Amniotic stem cell (primary cell): ENCODE data around the gene CERCAM.
"Not testable (repeated sequence)": the region's sequence is repeated elsewhere in the genome, so short reads cannot be mapped to it uniquely, and the experiment has no call there.

ENCODE experiments used
- DNase-seq: peaks from one replicate; lab custom pipeline; 2025; lab: John Stamatoyannopoulos, UW

CERCAM gene

DNA sequence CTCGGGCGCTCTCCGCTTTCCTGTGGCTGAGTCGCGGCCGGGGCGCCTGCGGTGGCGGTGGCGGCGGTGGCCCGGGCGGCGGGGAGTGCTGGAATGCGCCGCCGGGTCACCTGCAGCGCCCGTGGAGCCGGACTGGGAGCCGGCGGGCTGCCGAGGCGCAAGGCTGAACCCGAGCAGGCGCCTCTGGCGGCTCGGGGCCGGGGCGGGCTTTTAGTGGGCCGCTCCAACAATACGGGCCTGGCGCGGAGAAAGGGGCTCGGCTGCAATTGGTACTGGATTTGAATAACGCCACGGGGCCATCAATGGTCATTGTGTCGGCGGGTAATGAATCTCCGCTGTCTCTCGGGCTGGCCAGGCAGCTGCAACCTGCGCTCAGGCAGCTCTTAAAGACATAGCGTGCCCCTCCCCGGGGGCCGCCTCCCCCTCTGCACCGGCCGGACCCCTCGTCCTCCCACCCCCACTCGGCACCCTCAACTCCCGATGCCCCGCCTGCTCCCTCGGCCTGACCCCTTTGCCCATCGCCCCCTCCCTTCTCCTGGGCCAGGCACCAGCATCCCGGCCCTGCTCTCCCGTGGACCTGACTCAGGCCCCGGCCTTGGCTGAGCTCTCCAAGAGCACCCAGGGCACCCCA is 27.4 kb upstream of the CERCAM start:
- DNase-seq = no peak

DNA sequence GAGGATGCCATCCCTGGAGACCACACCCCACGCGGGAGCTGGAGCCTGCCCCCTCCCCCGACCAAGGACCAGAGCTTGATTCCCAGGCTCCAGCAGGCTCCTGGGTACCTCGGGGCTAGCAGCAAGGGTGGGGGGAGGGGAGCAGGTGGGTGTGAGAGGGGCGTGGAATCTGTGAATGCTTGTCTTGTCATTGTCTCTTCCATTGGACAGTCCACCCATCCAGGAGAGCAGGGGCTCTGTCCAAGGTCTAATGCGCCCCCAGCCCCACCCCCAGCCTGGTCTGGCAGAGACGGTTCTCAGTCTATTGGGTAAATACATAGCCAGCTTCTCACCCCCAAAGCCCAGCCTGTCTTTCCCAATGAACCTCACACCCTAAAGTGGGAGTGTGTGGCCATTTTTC is 26.7 kb upstream of the CERCAM start:
- DNase-seq = no peak

DNA sequence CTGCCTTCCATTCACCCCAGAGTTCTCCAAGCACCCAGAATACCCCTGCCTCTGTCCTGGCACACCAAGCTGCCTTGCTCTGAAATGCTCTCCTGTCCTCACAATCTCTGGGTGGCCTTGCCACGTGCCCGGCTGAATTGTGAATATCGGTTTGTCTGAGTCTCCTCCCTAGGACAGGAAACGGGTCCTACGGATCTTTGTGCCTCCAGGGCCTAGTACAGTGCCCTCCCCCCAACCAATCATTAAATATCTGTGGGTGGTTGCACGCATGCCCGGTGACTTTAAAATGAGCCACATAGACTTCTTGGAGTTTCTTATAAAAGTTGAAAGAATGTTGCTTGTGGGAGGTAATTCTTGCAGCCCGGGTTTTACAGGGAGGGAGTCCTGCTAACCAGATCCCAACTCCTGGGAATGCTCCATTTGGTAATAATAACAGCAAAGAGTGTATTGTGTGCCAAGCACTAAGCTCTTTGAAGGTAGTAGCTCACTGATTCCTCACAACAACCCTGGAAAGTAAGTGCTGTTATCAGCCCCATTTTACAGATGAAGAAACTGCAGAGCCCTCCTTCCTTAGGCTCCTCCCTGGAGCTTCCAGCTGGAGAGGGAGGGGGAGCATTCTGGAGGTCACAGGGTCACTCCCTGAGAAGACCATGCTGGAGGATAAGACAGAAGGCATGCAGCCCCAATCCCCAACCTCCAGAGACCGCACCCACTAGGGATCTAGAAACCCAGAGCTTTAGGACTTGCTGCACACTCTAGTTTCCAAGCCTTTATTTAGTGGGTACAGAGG is 26.1 kb upstream of the CERCAM start:
- no peak for DNase-seq

DNA sequence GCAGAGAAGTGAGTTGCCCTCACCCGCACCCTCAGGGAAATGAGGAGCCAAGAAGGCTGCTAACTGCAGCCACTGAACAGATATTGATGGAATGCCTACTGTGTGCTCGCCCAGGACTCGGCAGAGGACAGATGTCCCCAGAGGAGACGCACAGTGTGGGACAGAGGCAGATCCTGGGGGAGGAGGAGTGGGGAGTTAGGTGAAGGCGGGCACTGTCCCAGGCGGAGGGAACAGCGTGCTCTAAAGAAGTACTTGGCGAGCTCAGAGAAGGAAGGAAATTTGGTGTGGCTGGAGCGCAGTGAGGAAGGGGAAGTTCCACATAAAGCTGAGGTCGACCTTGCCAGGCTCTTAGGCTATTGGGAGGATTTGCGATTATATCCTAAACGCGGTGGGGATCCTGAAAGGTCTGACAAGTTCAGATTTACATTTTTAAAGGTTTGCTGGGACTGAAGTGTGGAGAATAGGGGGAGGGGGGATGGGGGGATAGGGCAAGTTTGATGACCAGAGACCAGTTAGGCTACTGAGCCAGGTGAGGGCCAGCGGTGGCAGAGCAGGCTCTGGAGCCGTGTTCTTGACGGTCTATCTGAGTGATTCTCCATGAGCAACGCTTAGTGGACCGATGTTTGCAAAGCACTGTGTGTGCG is 23.6 kb upstream of the CERCAM start:
- DNase-seq = no peak

DNA sequence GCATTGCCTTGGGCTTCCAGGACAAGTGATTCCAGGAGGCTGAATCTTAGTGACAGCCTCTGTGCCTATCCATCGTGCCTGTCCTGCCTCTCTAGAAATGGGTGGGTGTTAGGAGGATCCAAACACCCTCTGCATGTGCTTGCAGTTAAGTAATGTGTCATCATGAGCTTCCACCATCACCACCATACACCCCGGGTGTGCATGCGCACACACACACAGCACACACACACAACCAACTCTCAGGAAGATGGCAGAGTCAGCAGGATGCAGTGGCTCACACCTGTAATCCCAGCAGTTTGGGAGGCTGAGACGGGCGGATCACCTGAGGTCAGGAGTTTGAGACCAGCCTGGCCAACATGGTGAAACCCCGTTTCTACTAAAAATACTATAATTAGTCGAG is 22.8 kb upstream of the CERCAM start:
- DNase-seq = no peak

DNA sequence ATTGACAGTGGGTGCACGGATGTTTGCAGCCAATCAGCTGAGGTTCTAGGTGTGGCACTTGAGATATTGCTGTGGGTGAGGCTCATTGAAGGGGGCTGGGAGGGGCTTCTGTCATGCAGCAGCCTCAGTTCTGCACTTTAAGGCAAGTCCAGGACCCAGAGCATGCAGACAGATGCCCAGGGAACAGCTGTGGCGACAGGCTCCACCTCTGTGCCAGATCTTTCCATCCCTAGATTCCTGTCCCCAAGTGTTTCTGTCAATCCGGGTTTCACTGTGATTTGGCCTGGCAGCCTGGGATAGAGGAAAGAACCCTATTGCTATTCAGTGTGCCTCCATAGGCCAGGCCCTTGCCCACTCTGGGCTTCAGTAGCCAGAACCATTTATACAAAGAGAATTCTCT is 20.8 kb upstream of the CERCAM start:
- DNase-seq = no peak

DNA sequence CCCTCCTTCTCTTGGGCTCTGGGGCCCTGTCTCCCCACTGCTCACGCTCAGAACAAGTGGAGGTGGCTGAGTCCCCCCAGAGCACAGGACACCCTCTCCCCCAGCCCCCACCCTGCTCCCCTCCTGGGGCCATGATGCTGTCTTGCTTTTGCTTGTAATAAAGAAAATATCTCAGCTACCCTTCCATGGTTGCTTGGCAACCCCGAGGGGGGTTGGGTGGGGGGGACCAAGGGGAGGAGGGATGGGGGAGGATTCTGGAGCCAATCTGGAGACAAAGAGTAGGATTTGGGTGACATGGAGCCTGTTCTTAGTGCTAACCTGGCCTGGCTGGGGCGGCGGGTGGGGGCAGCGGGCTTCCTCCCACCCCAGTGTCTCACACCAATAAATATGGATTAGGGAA is 16.1 kb upstream of the CERCAM start:
- DNase-seq = no peak

DNA sequence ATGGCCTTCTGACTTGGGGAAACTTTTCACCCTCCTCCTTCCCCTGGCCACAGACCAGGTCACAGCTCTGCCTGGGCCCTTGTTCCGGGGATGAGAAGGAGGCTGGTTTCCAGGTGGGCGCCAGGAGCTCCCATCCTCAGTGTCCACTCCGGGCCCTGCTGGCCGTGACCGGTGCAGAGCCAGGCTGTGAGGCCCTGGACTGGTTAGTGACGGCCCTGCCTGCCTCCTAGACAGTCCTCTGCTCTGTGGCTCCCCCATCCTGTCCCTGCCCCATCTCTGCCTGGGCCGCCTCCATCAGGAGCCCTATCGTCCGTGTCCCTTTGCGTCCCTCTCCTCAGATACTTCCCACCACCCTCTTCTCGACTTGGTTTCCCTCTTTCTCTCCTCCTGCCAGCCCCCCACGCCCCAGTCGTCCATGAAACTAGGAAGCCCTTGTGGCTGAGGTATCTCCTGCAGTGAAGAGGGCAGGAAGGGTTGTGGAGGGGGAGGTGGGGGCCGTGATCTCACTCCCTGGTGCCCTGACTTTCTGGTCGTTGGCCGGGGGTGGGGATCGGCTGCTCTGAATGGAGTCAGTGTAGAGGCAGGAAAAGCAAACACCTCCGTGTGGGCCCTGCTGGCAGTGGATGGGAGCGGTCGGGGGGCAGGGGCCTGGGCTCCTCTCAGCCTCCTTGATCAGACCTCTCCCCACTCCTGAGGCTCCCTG is 15.4 kb upstream of the CERCAM start:
- no peak for DNase-seq

DNA sequence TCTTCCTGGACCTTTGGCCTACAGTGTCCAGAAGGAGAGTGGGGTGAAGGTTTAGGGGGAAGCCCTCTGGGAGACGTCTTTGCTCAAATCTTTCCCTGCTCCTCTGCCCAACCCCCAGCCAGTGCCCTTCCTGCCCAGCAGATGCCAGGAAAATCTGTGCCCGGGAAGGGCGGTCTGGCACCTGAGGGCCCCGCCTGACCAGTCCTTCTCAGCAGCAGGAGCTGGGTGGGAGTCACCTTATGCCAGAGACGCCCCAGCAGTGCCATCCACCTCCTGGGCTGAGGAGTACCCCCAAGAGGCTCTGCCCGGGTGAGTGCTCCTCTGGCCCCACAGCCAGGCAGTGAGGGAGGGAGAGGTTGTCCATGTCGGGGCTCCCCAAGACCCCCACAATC is 14.9 kb upstream of the CERCAM start:
- no peak for DNase-seq

DNA sequence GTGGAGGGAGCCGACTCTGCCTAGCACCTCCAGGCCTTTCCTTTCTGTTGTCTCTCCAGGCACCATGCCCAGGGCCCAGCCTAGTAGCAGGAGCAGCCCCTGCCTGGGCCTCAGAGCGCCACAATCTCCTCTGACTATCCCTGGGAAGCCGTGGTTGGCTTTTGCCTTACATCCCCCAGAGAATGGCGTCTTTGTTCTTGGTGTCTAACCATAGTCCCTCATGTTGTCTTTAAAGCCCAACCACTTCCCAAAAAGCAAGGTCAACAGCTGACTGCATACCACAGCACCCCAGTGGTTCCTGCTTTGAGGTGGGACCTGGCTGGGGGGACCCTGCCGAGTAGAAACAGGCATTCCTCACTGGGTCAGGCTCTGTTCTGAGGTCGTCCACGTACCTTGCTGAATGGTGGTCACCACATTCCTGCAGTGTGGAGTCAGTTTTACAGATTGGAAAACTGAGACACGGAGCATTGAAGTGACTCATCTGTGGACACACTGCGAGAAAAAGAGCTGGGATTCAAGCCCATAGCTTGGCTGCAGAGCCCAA is 13.7 kb upstream of the CERCAM start:
- DNase-seq = no peak

DNA sequence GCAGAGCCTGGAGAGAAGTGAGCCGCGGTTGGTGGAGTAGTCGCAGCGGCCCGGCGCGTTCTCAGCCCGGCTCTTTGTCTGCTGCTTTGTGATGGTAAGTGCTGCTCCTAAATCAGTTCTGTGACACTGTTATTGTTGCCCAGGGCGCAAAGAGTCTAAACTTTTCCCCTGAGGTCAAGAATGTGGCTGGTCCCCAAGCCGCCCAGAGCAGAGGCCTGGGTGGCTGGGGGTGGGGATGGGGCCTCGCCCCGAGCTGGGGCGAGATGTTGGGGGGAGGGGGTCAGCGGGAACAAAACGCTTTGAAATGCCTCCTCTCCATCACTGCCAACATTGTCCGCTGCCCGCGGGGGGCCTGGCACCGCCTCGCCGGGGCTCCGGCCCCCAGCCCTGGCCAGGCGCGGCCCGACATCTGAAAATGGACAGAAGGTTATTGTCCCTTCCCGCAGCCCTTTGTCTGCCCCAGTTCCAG is 11.7 kb upstream of the CERCAM start:
- DNase-seq = no peak

DNA sequence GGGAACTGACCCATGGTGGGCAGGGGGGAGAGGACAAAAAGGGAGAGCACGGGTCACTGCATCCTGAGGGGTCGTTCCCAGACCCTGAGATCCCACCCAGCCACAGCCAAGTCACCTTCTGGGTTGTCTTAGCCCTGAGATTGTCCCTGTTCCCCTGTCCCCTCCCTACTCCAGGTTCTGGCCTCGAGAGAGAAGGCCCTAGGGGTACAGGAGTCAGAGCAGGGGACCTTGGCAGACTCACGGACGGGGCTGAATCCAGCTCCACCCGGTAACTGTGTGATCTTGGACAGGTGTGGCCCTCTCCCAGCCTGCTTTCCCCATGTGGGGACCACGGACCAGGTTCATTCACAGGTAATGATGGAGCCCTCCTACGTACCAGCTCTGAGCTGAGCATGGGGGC is 11.2 kb upstream of the CERCAM start:
- no peak for DNase-seq

DNA sequence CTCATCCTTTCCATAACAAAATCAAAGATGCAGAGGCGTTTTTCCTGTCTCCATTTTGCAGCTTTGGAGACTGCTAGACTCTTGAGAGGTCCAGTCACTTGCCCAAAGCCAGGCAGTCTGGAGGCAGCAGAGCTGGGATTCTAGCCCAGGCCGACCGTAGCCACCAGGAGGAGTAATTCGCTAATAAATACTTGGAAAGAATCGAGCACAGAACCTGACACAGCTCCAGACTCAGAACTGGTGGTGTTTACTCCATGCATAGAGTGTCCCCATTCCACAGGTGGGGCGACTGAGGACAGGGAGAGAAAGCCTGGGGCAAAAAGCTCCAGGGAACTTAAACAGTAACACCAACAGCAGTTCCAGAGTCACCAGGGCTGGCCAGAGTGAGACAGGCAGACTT is 10.7 kb upstream of the CERCAM start:
- no peak for DNase-seq

DNA sequence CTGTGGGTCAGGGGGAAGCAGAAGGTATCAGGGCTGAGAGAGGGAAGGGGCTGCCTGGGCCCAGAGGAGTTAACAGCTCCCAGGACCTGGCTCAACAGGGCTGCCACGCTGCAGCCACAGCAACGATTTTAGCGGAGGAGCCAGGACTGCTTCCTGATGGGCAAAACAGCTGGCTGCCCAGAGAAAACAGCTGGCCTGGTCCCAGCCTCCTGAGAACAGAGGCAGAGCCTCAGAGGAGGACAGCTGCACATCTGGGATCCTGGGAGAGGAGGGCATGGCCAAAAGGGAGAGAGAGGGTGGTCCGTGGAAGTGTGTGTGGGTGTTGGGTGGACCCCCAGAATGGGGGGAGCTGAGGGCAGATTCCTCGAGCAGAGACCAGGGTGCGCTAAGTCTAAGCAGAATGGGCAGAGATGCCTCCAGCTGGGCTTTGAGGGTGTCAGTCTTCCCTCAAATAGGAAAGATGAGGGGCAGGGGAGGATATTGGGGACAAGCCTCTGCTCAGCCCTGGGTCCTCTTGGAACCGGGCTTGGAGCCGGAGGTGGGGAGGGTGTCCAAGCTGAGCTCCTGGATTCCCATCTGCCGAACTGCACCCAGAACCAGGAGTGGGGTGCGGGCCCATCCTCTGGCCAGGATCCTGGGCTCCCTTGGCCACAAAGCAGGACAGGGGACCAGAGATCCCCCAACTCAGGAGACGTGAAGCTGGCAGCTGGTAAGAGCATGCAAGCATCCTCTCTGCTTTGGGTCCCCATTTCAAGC is 9.1 kb upstream of the CERCAM start:
- DNase-seq = no peak

DNA sequence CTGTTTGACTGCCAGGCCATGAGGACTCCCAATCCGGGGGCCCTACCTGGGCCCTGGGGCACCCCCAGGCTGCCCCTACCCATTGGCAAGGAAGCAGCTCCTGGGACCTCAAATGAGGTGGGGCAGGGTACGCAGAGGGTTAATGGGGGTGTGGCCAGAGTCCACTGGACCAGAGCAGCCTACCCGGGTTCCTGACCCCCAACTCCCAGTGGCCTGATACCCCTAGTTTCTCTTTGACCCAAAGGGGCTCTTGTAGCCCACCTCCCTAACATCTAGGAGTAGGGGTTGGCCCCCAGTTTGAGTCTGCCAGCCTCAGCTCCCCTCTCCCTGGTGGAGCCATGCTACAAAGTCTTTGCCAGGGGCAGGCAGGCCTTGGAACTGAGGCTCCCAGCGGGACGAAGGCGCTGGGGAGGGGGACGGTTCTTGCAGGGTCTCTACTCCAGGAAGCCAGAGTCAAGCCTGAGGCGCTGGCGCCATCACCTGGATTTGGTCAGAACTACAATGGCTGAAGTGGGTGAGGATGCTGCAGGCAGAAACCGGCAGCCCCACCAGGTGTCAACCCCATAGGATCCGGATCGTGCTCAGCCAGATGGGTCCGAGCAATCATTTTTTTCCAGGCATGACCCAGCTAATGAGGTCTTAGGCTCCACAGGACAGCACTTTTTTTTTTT is 8.4 kb upstream of the CERCAM start:
- DNase-seq = no peak

DNA sequence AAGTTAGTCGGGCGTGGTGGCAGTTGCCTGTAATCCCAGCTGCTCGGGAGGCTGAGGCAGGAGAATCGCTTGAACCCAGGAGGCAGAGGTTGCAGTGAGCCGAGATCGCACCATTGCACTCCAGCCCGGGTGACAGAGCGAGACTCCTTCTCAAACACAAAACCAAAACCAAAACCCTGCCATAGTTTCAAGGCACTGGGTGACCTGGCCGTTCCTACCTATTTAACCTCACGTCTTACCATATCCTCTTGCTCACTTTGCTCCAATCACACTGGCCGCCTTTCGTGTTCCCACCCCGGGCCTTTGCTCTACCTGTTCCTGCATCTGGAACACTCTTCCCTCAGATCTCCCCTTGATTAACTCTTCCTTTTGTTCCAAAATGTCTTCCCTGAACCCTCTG is 6.9 kb upstream of the CERCAM start:
- not testable (repeated sequence) for DNase-seq

DNA sequence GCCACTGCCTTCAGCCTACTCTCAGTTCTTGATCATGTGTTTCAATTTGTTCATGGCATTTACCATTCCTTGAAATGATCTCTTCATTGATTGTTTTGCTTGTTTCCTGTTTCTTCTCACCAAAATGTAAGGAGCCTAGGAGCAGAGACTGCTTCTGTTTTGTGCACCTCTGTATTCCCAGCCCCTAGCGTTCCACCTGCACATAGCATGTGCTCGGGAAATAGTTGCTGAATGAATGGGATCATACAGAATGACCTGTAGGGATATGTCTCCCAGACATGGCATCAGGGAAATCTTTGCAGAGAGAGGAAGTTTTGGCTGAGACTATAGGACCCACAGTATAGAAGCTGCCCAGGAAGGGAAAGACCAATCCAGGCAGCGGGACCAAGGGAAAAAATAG is 6.2 kb upstream of the CERCAM start:
- DNase-seq = no peak

DNA sequence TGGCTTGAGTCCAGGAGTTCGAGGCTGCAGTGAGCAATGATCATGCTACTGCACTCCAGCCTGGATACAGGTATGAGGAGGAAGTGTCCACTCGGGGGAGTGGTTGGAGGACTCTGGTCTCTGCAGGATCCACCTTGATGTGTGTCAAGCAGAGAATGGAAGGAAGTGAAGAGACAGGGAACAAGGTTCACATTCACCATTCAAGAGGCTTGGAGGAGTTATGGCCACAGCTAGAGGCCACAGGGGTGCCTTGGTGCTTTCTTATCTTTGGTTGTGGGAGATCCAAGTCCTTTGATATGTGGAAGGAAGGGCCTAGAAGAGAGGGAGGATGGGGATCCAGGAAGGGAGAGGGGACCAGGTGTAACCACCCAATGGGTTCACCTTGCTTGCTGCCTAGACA is 5.4 kb upstream of the CERCAM start:
- DNase-seq = no peak

DNA sequence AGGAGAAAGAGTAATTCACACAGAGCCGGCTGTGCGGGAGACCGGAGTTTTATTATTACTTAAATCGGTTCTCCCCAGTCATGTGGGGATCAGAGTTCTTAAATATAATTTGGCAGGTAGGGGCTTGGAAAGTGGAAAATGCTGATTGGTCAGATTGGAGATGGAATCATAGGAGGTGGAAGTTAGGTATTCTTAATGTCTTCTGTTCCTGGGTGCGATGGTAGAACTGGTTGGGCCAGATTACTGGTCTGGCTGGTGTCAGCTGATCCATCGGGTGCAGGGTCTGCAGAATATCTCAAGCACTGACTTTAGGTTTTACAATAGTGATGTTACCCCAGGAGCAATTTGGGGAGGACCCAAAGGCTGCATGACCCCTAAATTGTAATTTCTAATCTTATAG is 4.6 kb upstream of the CERCAM start:
- no peak for DNase-seq

DNA sequence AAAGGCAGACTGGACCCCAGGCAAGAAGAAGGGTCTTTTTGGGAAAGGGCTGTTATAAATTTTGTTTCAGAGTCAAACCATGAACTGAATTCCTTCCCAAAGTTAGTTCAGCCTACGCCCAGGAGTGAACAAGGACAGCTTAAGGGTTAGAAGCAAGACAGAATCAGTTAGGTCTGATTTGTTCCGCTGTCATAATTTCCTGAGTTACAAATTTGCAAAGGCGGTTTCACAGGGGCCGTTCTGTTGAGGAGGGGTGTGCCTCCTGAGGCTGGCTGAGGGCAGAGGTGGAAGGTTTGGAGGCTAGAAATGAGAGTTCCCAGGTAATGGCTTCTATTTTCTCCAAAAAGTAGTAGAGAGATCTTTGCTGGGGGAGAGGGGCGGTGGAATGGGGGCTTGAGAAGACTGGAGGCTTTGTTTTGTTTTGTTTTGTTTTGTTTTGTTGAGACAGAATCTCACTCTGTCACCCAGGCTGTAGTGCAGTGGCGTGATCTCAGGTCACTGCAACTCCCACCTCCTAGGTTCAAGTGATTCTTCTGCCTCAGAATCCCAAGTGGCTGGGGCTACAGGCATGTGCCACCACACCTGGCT is 4.1 kb upstream of the CERCAM start:
- no peak for DNase-seq
